KMS-11 (cell line): ENCODE data around the gene INPP4A.

Experiments
- H2AFZ ChIP-seq: fragments of 200-600 bp; sonication (generic); 2 replicates; pipeline ENCODE4 v1.6.1; 2016; ENCODE audit warnings: antibody characterized with exemption, mixed run types, low read depth
- H3K27ac ChIP-seq: fragments of 200-600 bp; sonication (generic); 2 replicates; pipeline ENCODE4 v1.6.1; 2016; ENCODE audit warnings: mild to moderate bottlenecking, mixed run types
- H3K27me3 ChIP-seq: fragments of 200-600 bp; sonication (generic); 2 replicates; pipeline ENCODE4 v1.6.1; 2017; ENCODE audit warnings: mild to moderate bottlenecking, low read depth, mixed run types, moderate library complexity; ENCODE audit not compliant: insufficient read depth
- H3K36me3 ChIP-seq: fragments of 200-600 bp; sonication (generic); 2 replicates; pipeline ENCODE4 v1.6.1; 2017; ENCODE audit warnings: mild to moderate bottlenecking, mixed run types; ENCODE audit not compliant: insufficient read depth
- H3K4me1 ChIP-seq: fragments of 200-600 bp; sonication (generic); 2 replicates; pipeline ENCODE4 v1.6.1; 2016; ENCODE audit warnings: mild to moderate bottlenecking, low read depth, mixed run types; ENCODE audit not compliant: poor library complexity, severe bottlenecking
- H3K4me2 ChIP-seq: fragments of 200-600 bp; sonication (generic); 2 replicates; pipeline ENCODE4 v1.7.0; 2016; ENCODE audit warnings: mild to moderate bottlenecking, mixed run types
- H3K4me3 ChIP-seq: fragments of 200-600 bp; sonication (generic); IDR thresholded peaks from 2 replicates; pipeline ENCODE4 v1.6.1; 2017; ENCODE audit warnings: low read depth, low read length, mixed read lengths; ENCODE audit not compliant: insufficient read depth
- H3K79me2 ChIP-seq: fragments of 200-600 bp; sonication (generic); 2 replicates; pipeline ENCODE4 v1.6.1; 2016; ENCODE audit warnings: low read depth, mixed run types; ENCODE audit not compliant: insufficient read depth
- H3K9ac ChIP-seq: fragments of 200-600 bp; sonication (generic); 2 replicates; pipeline ENCODE4 v1.6.1; 2016; ENCODE audit warnings: mild to moderate bottlenecking, mixed run types
- H4K20me1 ChIP-seq: fragments of 200-600 bp; sonication (generic); 2 replicates; pipeline ENCODE4 v1.6.1; 2016; ENCODE audit warnings: mild to moderate bottlenecking, mixed run types; ENCODE audit not compliant: insufficient read depth
- TF ChIP-seq, protein P1 (sequence below): fragments of 200-600 bp; sonication (generic); conservative IDR thresholded peaks from 2 replicates; pipeline ENCODE4 v1.6.1; 2017; ENCODE audit warnings: low read depth, mild to moderate bottlenecking, antibody characterized with exemption, low read length, moderate library complexity, mixed read lengths

INPP4A gene

DNA sequence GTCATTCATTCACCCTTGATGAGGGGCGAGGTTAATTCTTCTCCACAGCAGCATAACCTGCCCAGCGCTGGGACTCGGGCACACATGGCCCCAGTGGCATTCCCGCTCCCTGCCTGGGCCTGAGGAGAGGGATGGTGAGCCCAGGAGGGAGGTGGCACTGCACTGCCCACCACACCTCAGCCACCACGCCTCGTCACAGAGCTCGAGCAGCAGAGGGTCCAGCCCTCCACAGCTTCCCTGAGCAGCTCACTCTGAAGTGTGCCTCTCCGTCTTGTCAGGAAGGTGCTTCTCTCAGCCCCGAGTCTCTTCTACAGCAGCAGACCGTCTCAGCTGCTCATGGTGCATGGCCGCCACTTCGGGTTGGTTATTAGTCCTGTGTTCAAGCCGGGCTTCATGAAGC lies 128.8 kb downstream of the INPP4A start:
- Histone ChIP-seq H3K79me2 (no peaks in the 10 kb centered on the region), H4K20me1 (no peaks in the 10 kb centered on the region), H3K9ac (no peak overlapping the region), H3K27me3 (no peaks in the 10 kb centered on the region), H3K4me3 (no peak overlapping the region), H3K36me3 (no peaks in the 10 kb centered on the region), H2AFZ (no peak overlapping the region), H3K27ac (no peak overlapping the region), H3K4me2 (no peak overlapping the region), H3K4me1 (no peaks in the 10 kb centered on the region)
- TF ChIP-seq, protein P1, sequence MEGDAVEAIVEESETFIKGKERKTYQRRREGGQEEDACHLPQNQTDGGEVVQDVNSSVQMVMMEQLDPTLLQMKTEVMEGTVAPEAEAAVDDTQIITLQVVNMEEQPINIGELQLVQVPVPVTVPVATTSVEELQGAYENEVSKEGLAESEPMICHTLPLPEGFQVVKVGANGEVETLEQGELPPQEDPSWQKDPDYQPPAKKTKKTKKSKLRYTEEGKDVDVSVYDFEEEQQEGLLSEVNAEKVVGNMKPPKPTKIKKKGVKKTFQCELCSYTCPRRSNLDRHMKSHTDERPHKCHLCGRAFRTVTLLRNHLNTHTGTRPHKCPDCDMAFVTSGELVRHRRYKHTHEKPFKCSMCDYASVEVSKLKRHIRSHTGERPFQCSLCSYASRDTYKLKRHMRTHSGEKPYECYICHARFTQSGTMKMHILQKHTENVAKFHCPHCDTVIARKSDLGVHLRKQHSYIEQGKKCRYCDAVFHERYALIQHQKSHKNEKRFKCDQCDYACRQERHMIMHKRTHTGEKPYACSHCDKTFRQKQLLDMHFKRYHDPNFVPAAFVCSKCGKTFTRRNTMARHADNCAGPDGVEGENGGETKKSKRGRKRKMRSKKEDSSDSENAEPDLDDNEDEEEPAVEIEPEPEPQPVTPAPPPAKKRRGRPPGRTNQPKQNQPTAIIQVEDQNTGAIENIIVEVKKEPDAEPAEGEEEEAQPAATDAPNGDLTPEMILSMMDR = no peak

DNA sequence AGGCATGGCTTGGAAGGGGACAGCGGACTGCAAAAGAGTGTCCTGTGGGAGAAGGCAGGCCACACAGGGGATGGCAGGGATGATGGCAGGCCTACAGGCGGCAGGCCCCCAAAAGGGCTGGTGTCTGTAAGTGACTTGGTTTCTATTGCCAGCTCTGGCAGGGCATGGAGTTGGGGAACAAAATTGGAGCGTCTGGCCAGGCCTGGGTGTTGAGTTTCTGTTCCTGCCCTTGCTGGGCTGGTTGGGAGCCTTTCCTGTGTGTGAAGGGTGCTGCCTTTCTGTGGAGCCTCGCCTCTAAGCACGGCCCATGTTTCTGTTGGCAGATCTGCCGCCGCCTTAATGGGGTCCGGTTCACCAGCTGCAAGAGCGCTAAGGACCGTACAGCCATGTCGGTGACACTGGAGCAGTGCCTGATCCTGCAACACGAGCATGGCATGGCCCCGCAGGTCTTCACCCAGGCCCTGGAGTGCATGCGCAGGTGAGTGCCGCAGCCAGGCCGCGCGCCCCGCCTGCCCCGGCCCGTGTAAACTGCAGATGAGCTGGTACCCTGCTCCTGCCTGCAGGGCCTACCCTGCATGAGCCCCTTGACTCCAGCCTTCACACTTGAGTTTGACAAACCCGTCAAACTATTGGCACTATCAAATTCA lies 132.1 kb downstream of the INPP4A start:
- Histone ChIP-seq H3K27ac (no peak overlapping the region), H3K36me3 (no peaks in the 10 kb centered on the region), H3K79me2 (no peaks in the 10 kb centered on the region), H4K20me1 (no peaks in the 10 kb centered on the region), H3K4me1 (no peaks in the 10 kb centered on the region), H3K4me3 (no peak overlapping the region), H2AFZ (no peak overlapping the region), H3K27me3 (no peaks in the 10 kb centered on the region), H3K4me2 (no peak overlapping the region), H3K9ac (no peak overlapping the region)
- TF ChIP-seq, protein P1 = no peak

DNA sequence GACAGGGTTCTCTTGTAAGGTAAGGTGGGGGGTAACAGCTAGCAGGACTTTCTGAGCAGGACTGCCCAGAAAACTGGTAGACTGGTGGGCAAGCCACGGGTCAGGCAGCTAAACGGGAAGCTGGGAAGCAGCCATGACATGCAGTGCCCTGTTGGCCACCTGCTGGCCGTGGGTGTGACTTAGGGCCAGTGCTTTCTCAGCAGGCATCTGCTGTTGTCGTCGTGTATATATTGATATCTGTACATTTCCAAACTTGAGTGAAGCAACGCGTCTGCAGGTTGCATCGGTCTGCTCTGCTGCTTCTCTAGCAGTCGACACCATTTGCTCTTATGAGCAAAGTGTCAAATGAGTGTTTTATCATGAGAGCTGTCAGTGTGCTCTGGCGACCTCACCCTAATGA lies 132.7 kb downstream of the INPP4A start:
- H2AFZ ChIP-seq = no peak overlapping the region
- H3K9ac ChIP-seq = no peak overlapping the region
- TF ChIP-seq, protein P1 = no peak
- H3K4me2 ChIP-seq = no peak overlapping the region
- H3K36me3 ChIP-seq = no peaks in the 10 kb centered on the region
- H3K27me3 ChIP-seq = no peaks in the 10 kb centered on the region
- H3K4me1 ChIP-seq = no peaks in the 10 kb centered on the region
- no peak overlapping the region for H3K27ac ChIP-seq
- no peak overlapping the region for H3K4me3 ChIP-seq
- H3K79me2 ChIP-seq = no peaks in the 10 kb centered on the region
- H4K20me1 ChIP-seq = no peaks in the 10 kb centered on the region

DNA sequence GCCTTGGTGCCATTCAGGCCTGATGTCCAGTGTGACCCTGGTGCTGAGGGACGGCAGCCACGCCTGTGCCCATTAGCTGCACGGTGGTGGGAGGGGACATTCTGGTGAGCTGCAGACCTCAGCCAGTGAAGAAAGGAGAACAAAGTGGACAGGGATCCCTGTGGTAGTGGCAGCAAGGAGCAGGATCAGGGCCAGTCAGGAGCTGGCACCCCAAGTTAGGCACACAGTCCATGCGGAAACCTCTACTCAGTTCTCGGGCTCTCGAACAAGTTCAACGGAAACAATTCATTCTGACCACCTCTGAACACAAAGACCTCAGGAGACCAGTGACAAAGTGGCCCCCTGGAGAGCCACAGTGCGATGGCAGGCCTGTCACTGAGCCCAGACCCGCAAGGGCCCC lies 133.6 kb downstream of the INPP4A start:
- H3K27me3 ChIP-seq = no peaks in the 10 kb centered on the region
- no peaks in the 10 kb centered on the region for H3K79me2 ChIP-seq
- H3K36me3 ChIP-seq = no peaks in the 10 kb centered on the region
- no peaks in the 10 kb centered on the region for H3K4me1 ChIP-seq
- H2AFZ ChIP-seq = no peak overlapping the region
- H3K27ac ChIP-seq = no peak overlapping the region
- no peaks in the 10 kb centered on the region for H4K20me1 ChIP-seq
- TF ChIP-seq, protein P1 = no peak
- H3K4me3 ChIP-seq = no peak overlapping the region
- H3K4me2 ChIP-seq = no peak overlapping the region
- H3K9ac ChIP-seq = no peak overlapping the region
